ENCODE measurements around the gene RELB.

- TF ChIP-seq ZSCAN29 (IDR thresholded peaks at IDR 0.05): no peak
- no peak for TF ChIP-seq ZNF274 (IDR thresholded peaks at IDR 0.05; ENCODE audit: insufficient read depth, insufficient read length)
- no peak for TF ChIP-seq CTCF (IDR thresholded peaks at IDR 0.05 in 2 of 3, conservative IDR thresholded peaks at IDR 0.05 in 1 of 3; ENCODE audit: control insufficient read depth in 2 of 3, extremely low read depth in 1 of 3, insufficient read depth in 1 of 3, low read depth in 3 of 3, low read length in 3 of 3)
- no peak for TF ChIP-seq YY1 (IDR thresholded peaks at IDR 0.05; ENCODE audit: low read depth, low read length)
- no peak for TF ChIP-seq HDGF (IDR thresholded peaks at IDR 0.05)
- no peak for TF ChIP-seq MYB (IDR thresholded peaks at IDR 0.05; ENCODE audit: borderline replicate concordance, low read depth, low read length)
Observed at GRCh38 chr19:45074744-45075300, 73.6 kb downstream of the RELB start.
